Neural cell (in vitro differentiated cells): ENCODE data around the gene GIT2. TPM values are rescaled to one million over a fixed set of nuclear protein-coding genes. Genes with fewer than 3 reads are reported as not detected.

Experiments used
- H2AFZ ChIP-seq: fragments of 200-600, 300-800 bp; sonication (generic), shearing (Covaris generic); 2 replicates; pipeline ENCODE4 v1.6.0; 2014; ENCODE audit warnings: low read depth, mild to moderate bottlenecking, antibody characterized with exemption, low read length, moderate library complexity
- H3F3A ChIP-seq: fragments of 200-600 bp; shearing (Covaris generic); 2 replicates; pipeline ENCODE4 v1.6.1; 2016; ENCODE audit warnings: mild to moderate bottlenecking, moderate library complexity, mixed read lengths, antibody characterized with exemption, low read length; ENCODE audit not compliant: insufficient read depth, poor library complexity, severe bottlenecking
- H3K27ac ChIP-seq: fragments of 200-600, 300-800 bp; sonication (generic), shearing (Covaris generic); 2 replicates; pipeline ENCODE4 v1.5.1; 2014; ENCODE audit warnings: mild to moderate bottlenecking, low read length, moderate library complexity
- H3K27me3 ChIP-seq: fragments of 300-800, 200-600 bp; sonication (generic), shearing (Covaris generic); 2 replicates; pipeline ENCODE4 v1.6.0; 2014; ENCODE audit warnings: mild to moderate bottlenecking, low read depth, low read length, moderate library complexity; ENCODE audit not compliant: insufficient read depth
- H3K36me3 ChIP-seq: fragments of 300-800, 200-600 bp; sonication (generic), shearing (Covaris generic); 2 replicates; pipeline ENCODE4 v1.5.1; 2014; ENCODE audit warnings: mild to moderate bottlenecking, antibody characterized with exemption, low read length, moderate library complexity; ENCODE audit not compliant: insufficient read depth
- H3K4me2 ChIP-seq: fragments of 300-800, 200-600 bp; sonication (generic), shearing (Covaris generic); 2 replicates; pipeline ENCODE4 v1.6.0; 2014; ENCODE audit warnings: mild to moderate bottlenecking, low read length
- H3K4me3 ChIP-seq: fragments of 300-800, 200-600 bp; sonication (generic), shearing (Covaris generic); 2 replicates; pipeline ENCODE4 v1.5.1; 2014; ENCODE audit warnings: mild to moderate bottlenecking, low read length, moderate library complexity
- H3K79me2 ChIP-seq: fragments of 200-600 bp; shearing (Covaris generic); replicated peaks from 2 replicates; pipeline ENCODE4 v1.6.0; 2014; ENCODE audit warnings: mild to moderate bottlenecking, low read length, moderate library complexity; ENCODE audit not compliant: insufficient read depth
- H3K9ac ChIP-seq: fragments of 300-800, 200-600 bp; sonication (generic), shearing (Covaris generic); 2 replicates; pipeline ENCODE4 v1.6.1; 2016; ENCODE audit warnings: mild to moderate bottlenecking, low read length, mixed read lengths
- H3K9me2 ChIP-seq: fragments of 200-600 bp; shearing (Covaris generic); 2 replicates; pipeline ENCODE4 v1.6.1; 2016; ENCODE audit warnings: mild to moderate bottlenecking, low read length, mixed read lengths; ENCODE audit not compliant: insufficient read depth
- H3K9me3 ChIP-seq: fragments of 200-600, 300-800 bp; sonication (generic), shearing (Covaris generic); 2 replicates; pipeline ENCODE4 v1.6.1; 2016; ENCODE audit warnings: mild to moderate bottlenecking, mixed run types, low read length, moderate library complexity, mixed read lengths
- H4K20me1 ChIP-seq: fragments of 200-600 bp; shearing (Covaris generic); 2 replicates; pipeline ENCODE4 v1.6.1; 2016; ENCODE audit warnings: mild to moderate bottlenecking, mixed run types; ENCODE audit not compliant: insufficient read depth
- CTCF ChIP-seq: fragments of 450-650 bp; IDR thresholded peaks from 2 replicates; pipeline ENCODE4 v1.5.1; 2014; ENCODE audit warnings: antibody characterized with exemption, mild to moderate bottlenecking, moderate library complexity; ENCODE audit not compliant: poor library complexity, severe bottlenecking
- EP300 ChIP-seq: fragments of 450-650 bp; conservative IDR thresholded peaks from 2 replicates; pipeline ENCODE4 v1.6.1; 2014; ENCODE audit warnings: antibody characterized with exemption, mild to moderate bottlenecking, moderate library complexity; ENCODE audit not compliant: poor library complexity, severe bottlenecking
- EZH2 ChIP-seq: fragments of 200-600, 300-800 bp; shearing (Covaris generic), sonication (generic); IDR thresholded peaks from 2 replicates; pipeline ENCODE4 v1.6.1; 2014; ENCODE audit warnings: antibody characterized with exemption, low read length, borderline replicate concordance, mild to moderate bottlenecking; ENCODE audit not compliant: insufficient read depth, poor library complexity, severe bottlenecking
- MXI1 ChIP-seq: fragments of 450-650 bp; conservative IDR thresholded peaks from 2 replicates; pipeline ENCODE4 v1.6.1; 2014; ENCODE audit warnings: antibody characterized with exemption, mild to moderate bottlenecking; ENCODE audit not compliant: poor library complexity, severe bottlenecking
- POLR2AphosphoS5 ChIP-seq: IDR thresholded peaks from 2 replicates; pipeline ENCODE4 v1.6.1; 2012
- RAD21 ChIP-seq: fragments of 450-650 bp; conservative IDR thresholded peaks from 2 replicates; pipeline ENCODE4 v1.6.1; 2014; ENCODE audit warnings: antibody characterized with exemption, mild to moderate bottlenecking, moderate library complexity
- SMC3 ChIP-seq: fragments of 450-650 bp; conservative IDR thresholded peaks from 2 replicates; pipeline ENCODE4 v1.6.1; 2014; ENCODE audit warnings: antibody characterized with exemption, mild to moderate bottlenecking, moderate library complexity; ENCODE audit not compliant: poor library complexity
- TAF1 ChIP-seq: IDR thresholded peaks from 2 replicates; pipeline ENCODE4 v1.6.1; 2012; ENCODE audit warnings: low read depth
- polyA plus RNA-seq: library from polyadenylated mRNA; depleted of rRNA; stranded (reverse); fragments of >200 nt; gene quantifications from 2 replicates; pipeline ENCODE4 v1.2.3, GENCODE V29; 2014
- TF ChIP-seq, protein P1 (sequence below): IDR thresholded peaks from 2 replicates; pipeline ENCODE4 v1.6.1; 2012; ENCODE audit warnings: borderline replicate concordance

GIT2 gene
- polyA plus RNA-seq, 1 donor from 2014 or later, result 14.2 TPM

GRCh38 chr12:109894939-109895338, 101.2 kb downstream of the GIT2 start:
- no peaks in the 10 kb centered on the region for H3K9me3 ChIP-seq
- no peaks in the 10 kb centered on the region for H3K36me3 ChIP-seq
- H3K9me2 ChIP-seq, result no peaks in the 10 kb centered on the region
- no peak overlapping the region for H3K27ac ChIP-seq
- no peak overlapping the region for H3K4me3 ChIP-seq
- no peaks in the 10 kb centered on the region for H3K79me2 ChIP-seq
- no peaks in the 10 kb centered on the region for H3K27me3 ChIP-seq
- no peaks in the 10 kb centered on the region for H3F3A ChIP-seq
- no peak overlapping the region for H2AFZ ChIP-seq
- no peak overlapping the region for H3K4me2 ChIP-seq
- H3K9ac ChIP-seq, result no peak overlapping the region
- no peak for TF ChIP-seq MXI1
- TF ChIP-seq RAD21, result no peak
- no peak for TF ChIP-seq CTCF
- TF ChIP-seq SMC3, result no peak
- no peak for TF ChIP-seq POLR2AphosphoS5
- TF ChIP-seq EP300, result no peak
- no peak for TF ChIP-seq EZH2
- TF ChIP-seq, protein P1, sequence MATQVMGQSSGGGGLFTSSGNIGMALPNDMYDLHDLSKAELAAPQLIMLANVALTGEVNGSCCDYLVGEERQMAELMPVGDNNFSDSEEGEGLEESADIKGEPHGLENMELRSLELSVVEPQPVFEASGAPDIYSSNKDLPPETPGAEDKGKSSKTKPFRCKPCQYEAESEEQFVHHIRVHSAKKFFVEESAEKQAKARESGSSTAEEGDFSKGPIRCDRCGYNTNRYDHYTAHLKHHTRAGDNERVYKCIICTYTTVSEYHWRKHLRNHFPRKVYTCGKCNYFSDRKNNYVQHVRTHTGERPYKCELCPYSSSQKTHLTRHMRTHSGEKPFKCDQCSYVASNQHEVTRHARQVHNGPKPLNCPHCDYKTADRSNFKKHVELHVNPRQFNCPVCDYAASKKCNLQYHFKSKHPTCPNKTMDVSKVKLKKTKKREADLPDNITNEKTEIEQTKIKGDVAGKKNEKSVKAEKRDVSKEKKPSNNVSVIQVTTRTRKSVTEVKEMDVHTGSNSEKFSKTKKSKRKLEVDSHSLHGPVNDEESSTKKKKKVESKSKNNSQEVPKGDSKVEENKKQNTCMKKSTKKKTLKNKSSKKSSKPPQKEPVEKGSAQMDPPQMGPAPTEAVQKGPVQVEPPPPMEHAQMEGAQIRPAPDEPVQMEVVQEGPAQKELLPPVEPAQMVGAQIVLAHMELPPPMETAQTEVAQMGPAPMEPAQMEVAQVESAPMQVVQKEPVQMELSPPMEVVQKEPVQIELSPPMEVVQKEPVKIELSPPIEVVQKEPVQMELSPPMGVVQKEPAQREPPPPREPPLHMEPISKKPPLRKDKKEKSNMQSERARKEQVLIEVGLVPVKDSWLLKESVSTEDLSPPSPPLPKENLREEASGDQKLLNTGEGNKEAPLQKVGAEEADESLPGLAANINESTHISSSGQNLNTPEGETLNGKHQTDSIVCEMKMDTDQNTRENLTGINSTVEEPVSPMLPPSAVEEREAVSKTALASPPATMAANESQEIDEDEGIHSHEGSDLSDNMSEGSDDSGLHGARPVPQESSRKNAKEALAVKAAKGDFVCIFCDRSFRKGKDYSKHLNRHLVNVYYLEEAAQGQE, result no peak
- TF ChIP-seq TAF1, result no peak
- H4K20me1 ChIP-seq, result no peaks in the 10 kb centered on the region

GRCh38 chr12:109893261-109893995, 102.7 kb downstream of the GIT2 start:
- H3K79me2 ChIP-seq, result no peaks in the 10 kb centered on the region
- no peaks in the 10 kb centered on the region for H3K9me2 ChIP-seq
- H3K4me3 ChIP-seq, result no peak overlapping the region
- no peak overlapping the region for H3K4me2 ChIP-seq
- no peaks in the 10 kb centered on the region for H3F3A ChIP-seq
- H3K9ac ChIP-seq, result no peak overlapping the region
- no peaks in the 10 kb centered on the region for H4K20me1 ChIP-seq
- no peak overlapping the region for H2AFZ ChIP-seq
- H3K36me3 ChIP-seq, result no peaks in the 10 kb centered on the region
- no peak overlapping the region for H3K27ac ChIP-seq
- no peaks in the 10 kb centered on the region for H3K9me3 ChIP-seq
- H3K27me3 ChIP-seq, result no peaks in the 10 kb centered on the region
- TF ChIP-seq POLR2AphosphoS5 (no peak), TAF1 (no peak), MXI1 (no peak), EP300 (no peak), RAD21 (no peak), CTCF (no peak), EZH2 (no peak), SMC3 (no peak)
- TF ChIP-seq, protein P1, result no peak
